GM23338 (cell line): ENCODE measurements around the gene CMPK1. TPM values are rescaled to one million over a fixed set of nuclear protein-coding genes. Genes with fewer than 3 reads are reported as not detected.

ENCODE experiments used
- ATAC-seq: fragments of 200-7000 bp; cut with Tn5 transposase; 3 replicates; pipeline ENCODE4 v1.9.1; 2020
- DNase-seq: peaks from one replicate; pipeline ENCODE4 v3.0.0-alpha.2; 2015; ENCODE audit warnings: low spot score
- H2AFZ ChIP-seq: fragments of 200-600 bp; sonication (generic); 2 replicates; pipeline ENCODE4 v1.8.0; 2016; ENCODE audit warnings: antibody characterized with exemption, mild to moderate bottlenecking, moderate library complexity
- H3F3A ChIP-seq: fragments of 200-600 bp; sonication (generic); replicated peaks from 2 replicates; pipeline ENCODE4 v1.8.0; 2017; ENCODE audit warnings: antibody characterized with exemption, mixed run types, low read depth
- H3K27ac ChIP-seq: fragments of 200-600 bp; sonication (generic); 2 replicates; pipeline ENCODE4 v1.6.1; 2016; ENCODE audit warnings: low read depth
- H3K27me3 ChIP-seq: fragments of 200-600 bp; sonication (generic); 2 replicates; pipeline ENCODE4 v1.8.0; 2016; ENCODE audit warnings: mild to moderate bottlenecking, mixed run types, moderate library complexity; ENCODE audit not compliant: insufficient read depth
- H3K36me3 ChIP-seq: fragments of 200-600 bp; sonication (generic); 2 replicates; pipeline ENCODE4 v1.8.0; 2016; ENCODE audit warnings: mild to moderate bottlenecking; ENCODE audit not compliant: insufficient read depth
- H3K4me1 ChIP-seq: fragments of 200-600 bp; sonication (generic); 2 replicates; pipeline ENCODE4 v1.8.0; 2016; ENCODE audit warnings: mild to moderate bottlenecking, moderate library complexity; ENCODE audit not compliant: insufficient read depth
- H3K4me2 ChIP-seq: fragments of 200-600 bp; sonication (generic); 2 replicates; pipeline ENCODE4 v1.7.1; 2017; ENCODE audit warnings: mixed run types
- H3K4me3 ChIP-seq: fragments of 200-600 bp; sonication (generic); 2 replicates; pipeline ENCODE4 v1.6.1; 2016; ENCODE audit warnings: mixed run types
- H3K79me2 ChIP-seq: fragments of 200-600 bp; sonication (generic); replicated peaks from 2 replicates; pipeline ENCODE4 v1.8.0; 2017; ENCODE audit warnings: mild to moderate bottlenecking; ENCODE audit not compliant: insufficient read depth
- H3K9me2 ChIP-seq: fragments of 200-600 bp; sonication (generic); 2 replicates; pipeline ENCODE4 v1.8.0; 2017; ENCODE audit not compliant: insufficient read depth
- H4K20me1 ChIP-seq: fragments of 200-600 bp; sonication (generic); replicated peaks from 2 replicates; pipeline ENCODE4 v1.8.0; 2017; ENCODE audit warnings: mild to moderate bottlenecking; ENCODE audit not compliant: insufficient read depth
- H3K27ac Mint-ChIP-seq: 2 replicates; pipeline ENCODE4 v1.8.0; 2020; ENCODE audit warnings: inconsistent platforms, mild to moderate bottlenecking, moderate library complexity, mixed read lengths
- H3K27me3 Mint-ChIP-seq: 3 replicates; pipeline ENCODE4 v1.8.0; 2022; ENCODE audit warnings: low read depth, mild to moderate bottlenecking, moderate library complexity, mixed read lengths, inconsistent platforms; ENCODE audit not compliant: insufficient read depth, poor library complexity
- H3K36me3 Mint-ChIP-seq: 3 replicates; pipeline ENCODE4 v1.8.0; 2021; ENCODE audit warnings: low read depth, mild to moderate bottlenecking, inconsistent platforms, moderate library complexity, mixed read lengths
- H3K4me1 Mint-ChIP-seq: 3 replicates; pipeline ENCODE4 v1.8.0; 2020; ENCODE audit warnings: mild to moderate bottlenecking, inconsistent platforms, mixed read lengths
- H3K4me3 Mint-ChIP-seq: 3 replicates; pipeline ENCODE4 v1.8.0; 2021; ENCODE audit warnings: moderate library complexity, mild to moderate bottlenecking, inconsistent platforms, mixed read lengths
- H3K9me3 Mint-ChIP-seq: 3 replicates; pipeline ENCODE4 v1.8.0; 2020; ENCODE audit warnings: moderate library complexity, mild to moderate bottlenecking, inconsistent platforms, mixed read lengths
- CREB1 ChIP-seq: fragments of 250-450 bp; sonication (Bioruptor Pico); IDR thresholded peaks from 2 replicates; pipeline ENCODE4 v1.5.0; 2020; ENCODE audit warnings: low read depth, mild to moderate bottlenecking, moderate library complexity
- EZH2phosphoT487 ChIP-seq: fragments of 200-600 bp; sonication (generic); IDR thresholded peaks from one replicate; pipeline ENCODE4 v1.8.1; 2018; ENCODE audit warnings: antibody characterized with exemption; ENCODE audit not compliant: unreplicated experiment
- JUNB ChIP-seq: IDR thresholded peaks from one replicate; pipeline ENCODE4 v1.6.1; 2016; ENCODE audit warnings: antibody characterized with exemption; ENCODE audit not compliant: unreplicated experiment
- NANOG ChIP-seq: IDR thresholded peaks from 2 replicates; pipeline ENCODE4 v1.6.1; 2016; ENCODE audit warnings: antibody characterized with exemption, borderline replicate concordance
- ZNF114 ChIP-seq: fragments of 250-450 bp; sonication (Bioruptor Pico); IDR thresholded peaks from 2 replicates; pipeline ENCODE4 v1.5.0; 2020; ENCODE audit warnings: mild to moderate bottlenecking, moderate library complexity
- ZNF331 ChIP-seq: fragments of 250-450 bp; sonication (Bioruptor Pico); IDR thresholded peaks from 2 replicates; pipeline ENCODE4 v1.5.0; 2020; ENCODE audit warnings: low read depth, mild to moderate bottlenecking, moderate library complexity
- polyA plus RNA-seq: library from polyadenylated mRNA; unstranded; fragments of >200 nt; fragmentation: Nextera tagmentation; extraction: Ambion mirVana; gene quantifications from 2 replicates; pipeline ENCODE4 v1.2.1, GENCODE V29; 2016
- total RNA-seq: library from RNA; depleted of rRNA; stranded (reverse); fragments of >200 nt; shearing (Covaris generic); gene quantifications from 2 replicates; pipeline ENCODE4 v1.2.3, GENCODE V29; 2014
- TF ChIP-seq, protein P1 (sequence below): IDR thresholded peaks from 2 replicates; pipeline ENCODE4 v1.6.1; 2016; ENCODE audit warnings: antibody characterized with exemption
- TF ChIP-seq, protein P2 (sequence below), 2 experiments: fragments of 200-600 bp in 1 of 2; sonication (generic) in 1 of 2; conservative IDR thresholded peaks; 2 replicates each; pipeline versions ENCODE4 v1.5.1 to v1.6.1; 2016 to 2017; ENCODE audit warnings: antibody characterized with exemption in 2 of 2, low read depth in 2 of 2, mild to moderate bottlenecking in 2 of 2, moderate library complexity in 1 of 2
- TF ChIP-seq, protein P3 (sequence below): IDR thresholded peaks from one replicate; pipeline ENCODE4 v1.6.1; 2018; ENCODE audit warnings: antibody characterized with exemption; ENCODE audit not compliant: unreplicated experiment

The CMPK1 gene
- total and polyA plus RNA-seq, 2 experiments from 2014 or later: 22.8 to 28.6 TPM

DNA sequence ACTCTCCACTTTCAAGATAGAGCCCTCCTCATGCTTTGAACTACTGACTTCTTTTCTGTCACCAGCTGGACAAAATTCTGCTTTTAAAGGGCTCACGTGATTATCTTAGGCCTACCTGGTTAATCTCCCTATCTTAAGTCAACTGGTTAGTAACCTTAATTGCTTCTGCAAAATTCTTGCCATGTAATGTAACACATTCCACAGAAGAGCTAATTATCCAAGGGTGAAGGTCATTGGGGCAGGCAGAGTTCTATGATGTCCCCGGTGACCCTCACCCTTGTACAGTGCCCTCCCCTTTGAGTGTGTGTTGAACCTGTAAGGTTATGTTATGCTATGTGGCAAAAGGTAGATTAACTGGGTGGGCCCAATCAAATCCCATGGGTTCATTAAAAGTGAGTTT is 57.3 kb downstream of the CMPK1 start:
- H3K9me3 Mint-ChIP-seq: no peaks in the 10 kb centered on the region

DNA sequence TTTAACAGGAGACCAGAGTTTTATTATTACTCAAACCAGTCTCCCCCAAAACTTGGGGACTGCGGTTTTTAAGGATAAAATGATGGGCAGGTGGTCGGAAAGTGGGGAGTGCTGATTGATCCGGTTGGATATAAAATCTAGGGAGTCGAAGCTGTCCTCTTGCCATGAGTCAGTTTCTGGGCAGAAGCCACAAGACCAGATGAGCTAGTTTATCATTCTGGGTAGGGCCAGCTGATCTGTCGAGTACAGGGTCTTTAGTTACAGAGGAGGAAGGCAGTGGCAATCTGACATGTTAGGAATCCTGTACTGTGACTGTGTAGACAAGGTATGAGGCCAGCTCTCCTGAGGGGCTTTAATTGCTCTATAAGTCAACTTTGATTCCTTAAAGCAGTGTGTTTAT is 59.6 kb downstream of the CMPK1 start:
- H3K27me3 ChIP-seq: 0 out of 2 replicates have a peak, but pooled peaks cover 3% of the 10 kb centered on the region
- TF ChIP-seq NANOG (no peak), EZH2phosphoT487 (no peak), JUNB (no peak), CREB1 (no peak), ZNF331 (CRISPR knock-in tag) (no peak), ZNF114 (CRISPR knock-in tag) (no peak)
- TF ChIP-seq, protein P1, sequence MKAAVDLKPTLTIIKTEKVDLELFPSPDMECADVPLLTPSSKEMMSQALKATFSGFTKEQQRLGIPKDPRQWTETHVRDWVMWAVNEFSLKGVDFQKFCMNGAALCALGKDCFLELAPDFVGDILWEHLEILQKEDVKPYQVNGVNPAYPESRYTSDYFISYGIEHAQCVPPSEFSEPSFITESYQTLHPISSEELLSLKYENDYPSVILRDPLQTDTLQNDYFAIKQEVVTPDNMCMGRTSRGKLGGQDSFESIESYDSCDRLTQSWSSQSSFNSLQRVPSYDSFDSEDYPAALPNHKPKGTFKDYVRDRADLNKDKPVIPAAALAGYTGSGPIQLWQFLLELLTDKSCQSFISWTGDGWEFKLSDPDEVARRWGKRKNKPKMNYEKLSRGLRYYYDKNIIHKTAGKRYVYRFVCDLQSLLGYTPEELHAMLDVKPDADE: no peak
- TF ChIP-seq, protein P2, sequence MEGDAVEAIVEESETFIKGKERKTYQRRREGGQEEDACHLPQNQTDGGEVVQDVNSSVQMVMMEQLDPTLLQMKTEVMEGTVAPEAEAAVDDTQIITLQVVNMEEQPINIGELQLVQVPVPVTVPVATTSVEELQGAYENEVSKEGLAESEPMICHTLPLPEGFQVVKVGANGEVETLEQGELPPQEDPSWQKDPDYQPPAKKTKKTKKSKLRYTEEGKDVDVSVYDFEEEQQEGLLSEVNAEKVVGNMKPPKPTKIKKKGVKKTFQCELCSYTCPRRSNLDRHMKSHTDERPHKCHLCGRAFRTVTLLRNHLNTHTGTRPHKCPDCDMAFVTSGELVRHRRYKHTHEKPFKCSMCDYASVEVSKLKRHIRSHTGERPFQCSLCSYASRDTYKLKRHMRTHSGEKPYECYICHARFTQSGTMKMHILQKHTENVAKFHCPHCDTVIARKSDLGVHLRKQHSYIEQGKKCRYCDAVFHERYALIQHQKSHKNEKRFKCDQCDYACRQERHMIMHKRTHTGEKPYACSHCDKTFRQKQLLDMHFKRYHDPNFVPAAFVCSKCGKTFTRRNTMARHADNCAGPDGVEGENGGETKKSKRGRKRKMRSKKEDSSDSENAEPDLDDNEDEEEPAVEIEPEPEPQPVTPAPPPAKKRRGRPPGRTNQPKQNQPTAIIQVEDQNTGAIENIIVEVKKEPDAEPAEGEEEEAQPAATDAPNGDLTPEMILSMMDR (conservative IDR thresholded peaks at IDR 0.05; ENCODE audit: low read depth in 2 of 2): no peak
- TF ChIP-seq, protein P3, sequence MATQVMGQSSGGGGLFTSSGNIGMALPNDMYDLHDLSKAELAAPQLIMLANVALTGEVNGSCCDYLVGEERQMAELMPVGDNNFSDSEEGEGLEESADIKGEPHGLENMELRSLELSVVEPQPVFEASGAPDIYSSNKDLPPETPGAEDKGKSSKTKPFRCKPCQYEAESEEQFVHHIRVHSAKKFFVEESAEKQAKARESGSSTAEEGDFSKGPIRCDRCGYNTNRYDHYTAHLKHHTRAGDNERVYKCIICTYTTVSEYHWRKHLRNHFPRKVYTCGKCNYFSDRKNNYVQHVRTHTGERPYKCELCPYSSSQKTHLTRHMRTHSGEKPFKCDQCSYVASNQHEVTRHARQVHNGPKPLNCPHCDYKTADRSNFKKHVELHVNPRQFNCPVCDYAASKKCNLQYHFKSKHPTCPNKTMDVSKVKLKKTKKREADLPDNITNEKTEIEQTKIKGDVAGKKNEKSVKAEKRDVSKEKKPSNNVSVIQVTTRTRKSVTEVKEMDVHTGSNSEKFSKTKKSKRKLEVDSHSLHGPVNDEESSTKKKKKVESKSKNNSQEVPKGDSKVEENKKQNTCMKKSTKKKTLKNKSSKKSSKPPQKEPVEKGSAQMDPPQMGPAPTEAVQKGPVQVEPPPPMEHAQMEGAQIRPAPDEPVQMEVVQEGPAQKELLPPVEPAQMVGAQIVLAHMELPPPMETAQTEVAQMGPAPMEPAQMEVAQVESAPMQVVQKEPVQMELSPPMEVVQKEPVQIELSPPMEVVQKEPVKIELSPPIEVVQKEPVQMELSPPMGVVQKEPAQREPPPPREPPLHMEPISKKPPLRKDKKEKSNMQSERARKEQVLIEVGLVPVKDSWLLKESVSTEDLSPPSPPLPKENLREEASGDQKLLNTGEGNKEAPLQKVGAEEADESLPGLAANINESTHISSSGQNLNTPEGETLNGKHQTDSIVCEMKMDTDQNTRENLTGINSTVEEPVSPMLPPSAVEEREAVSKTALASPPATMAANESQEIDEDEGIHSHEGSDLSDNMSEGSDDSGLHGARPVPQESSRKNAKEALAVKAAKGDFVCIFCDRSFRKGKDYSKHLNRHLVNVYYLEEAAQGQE: no peak
- H3K79me2 ChIP-seq: no peaks in the 10 kb centered on the region
- Mint-ChIP-seq H3K4me3 (no peak overlapping the region), H3K27me3 (peaks cover 9% of the 10 kb centered on the region), H3K27ac (no peak overlapping the region), H3K36me3 (no peaks in the 10 kb centered on the region), H3K4me1 (no peaks in the 10 kb centered on the region), H3K9me3 (no peaks in the 10 kb centered on the region)
- no peaks in the 10 kb centered on the region for H3K4me1 ChIP-seq
- DNase-seq (no peak), ATAC-seq (no peak)
- H3K27ac ChIP-seq: no peak overlapping the region
- H3F3A ChIP-seq: no peaks in the 10 kb centered on the region
- no peak overlapping the region for H3K4me2 ChIP-seq
- no peak overlapping the region for H3K4me3 ChIP-seq
- no peaks in the 10 kb centered on the region for H3K36me3 ChIP-seq
- no peaks in the 10 kb centered on the region for H3K9me2 ChIP-seq
- no peak overlapping the region for H2AFZ ChIP-seq
- H4K20me1 ChIP-seq: no peaks in the 10 kb centered on the region; the same call in 1 of the 2 replicates

More for the DNA sequence above, 57.3 kb downstream of the CMPK1 start:
- no peaks in the 10 kb centered on the region for H3K9me2 ChIP-seq
- Mint-ChIP-seq H3K4me1 (no peaks in the 10 kb centered on the region), H3K36me3 (no peaks in the 10 kb centered on the region), H3K27ac (no peak overlapping the region), H3K27me3 (peaks cover 9% of the 10 kb centered on the region), H3K4me3 (no peak overlapping the region)
- H3K36me3 ChIP-seq: no peaks in the 10 kb centered on the region
- H3K27me3 ChIP-seq: peaks cover 11% of the 10 kb centered on the region
- H3K79me2 ChIP-seq: no peaks in the 10 kb centered on the region
- no peak overlapping the region for H3K27ac ChIP-seq
- no peaks in the 10 kb centered on the region; the same call in 1 of the 2 replicates for H4K20me1 ChIP-seq
- H3K4me3 ChIP-seq: no peak overlapping the region
- no peak for TF ChIP-seq CREB1
- H3F3A ChIP-seq: no peaks in the 10 kb centered on the region
- ATAC-seq: no peak
- H3K4me2 ChIP-seq: no peak overlapping the region
- DNase-seq: no peak
- H3K4me1 ChIP-seq: no peaks in the 10 kb centered on the region
- no peak overlapping the region for H2AFZ ChIP-seq
